ENCODE measurements around the gene MB. TPM values are rescaled to one million over a fixed set of nuclear protein-coding genes. Genes with fewer than 3 reads are reported as not detected.

MB gene
- total RNA-seq, 1 experiment from 2014 or later, result not detected

DNA sequence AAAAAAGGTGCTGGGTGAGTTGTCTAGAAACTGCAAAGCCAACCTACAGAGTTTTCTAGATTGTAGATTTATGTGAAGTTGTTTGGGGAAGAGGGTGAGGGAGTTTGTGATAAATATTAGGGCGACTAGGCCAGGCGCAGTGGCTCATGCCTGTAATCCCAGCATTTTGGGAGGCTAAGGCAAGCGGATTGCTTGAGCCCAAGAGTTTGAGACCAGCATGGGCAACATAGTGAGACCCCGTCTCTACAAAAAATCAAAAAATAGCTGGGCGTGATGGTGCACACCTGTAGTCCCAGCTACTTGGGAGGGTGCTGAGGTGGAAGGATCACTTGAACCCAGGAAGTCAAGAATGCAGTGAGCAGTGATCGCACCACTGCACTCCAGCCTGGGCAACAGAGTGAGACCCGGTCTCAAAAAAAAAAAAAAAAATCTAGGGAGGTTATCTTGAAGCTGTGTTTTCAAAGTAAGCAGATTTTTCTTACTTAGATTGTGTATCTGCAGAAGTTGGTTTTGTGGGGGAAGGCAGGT, 32.0 kb upstream of the MB start:
- CTCF ChIA-PET, result interaction anchor here (0.6 to 2.2 kb wide), 5 partner anchors 18 to 410 kb away, joined by 3 to 6 read pairs (median 5); no protein-coding TSS in a partner anchor
- Mint-ChIP-seq H3K4me3 (ENCODE audit: low read depth, unreplicated experiment) (peak overlapping the region; percentile 97), H3K4me1 (ENCODE audit: low read depth, unreplicated experiment) (peaks cover 15% of the 10 kb centered on the region), H3K27ac (ENCODE audit: unreplicated experiment) (peak overlapping the region; percentile 100), H3K36me3 (ENCODE audit: insufficient read depth, unreplicated experiment) (peaks cover 17% of the 10 kb centered on the region), H3K27me3 (ENCODE audit: unreplicated experiment) (no peaks in the 10 kb centered on the region), H3K9me3 (ENCODE audit: low read depth, unreplicated experiment) (peaks cover 5% of the 10 kb centered on the region)
- TF ChIP-seq, protein P1, sequence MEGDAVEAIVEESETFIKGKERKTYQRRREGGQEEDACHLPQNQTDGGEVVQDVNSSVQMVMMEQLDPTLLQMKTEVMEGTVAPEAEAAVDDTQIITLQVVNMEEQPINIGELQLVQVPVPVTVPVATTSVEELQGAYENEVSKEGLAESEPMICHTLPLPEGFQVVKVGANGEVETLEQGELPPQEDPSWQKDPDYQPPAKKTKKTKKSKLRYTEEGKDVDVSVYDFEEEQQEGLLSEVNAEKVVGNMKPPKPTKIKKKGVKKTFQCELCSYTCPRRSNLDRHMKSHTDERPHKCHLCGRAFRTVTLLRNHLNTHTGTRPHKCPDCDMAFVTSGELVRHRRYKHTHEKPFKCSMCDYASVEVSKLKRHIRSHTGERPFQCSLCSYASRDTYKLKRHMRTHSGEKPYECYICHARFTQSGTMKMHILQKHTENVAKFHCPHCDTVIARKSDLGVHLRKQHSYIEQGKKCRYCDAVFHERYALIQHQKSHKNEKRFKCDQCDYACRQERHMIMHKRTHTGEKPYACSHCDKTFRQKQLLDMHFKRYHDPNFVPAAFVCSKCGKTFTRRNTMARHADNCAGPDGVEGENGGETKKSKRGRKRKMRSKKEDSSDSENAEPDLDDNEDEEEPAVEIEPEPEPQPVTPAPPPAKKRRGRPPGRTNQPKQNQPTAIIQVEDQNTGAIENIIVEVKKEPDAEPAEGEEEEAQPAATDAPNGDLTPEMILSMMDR (IDR thresholded peaks at IDR 0.05; ENCODE audit: unreplicated experiment), result no peak
- DNase-seq, result no peak
- intact Hi-C loops (cut with micrococcal nuclease; ENCODE audit: unreplicated experiment), result no loop called here
- no TSS peak for BruUV-seq (replicated peaks)

DNA sequence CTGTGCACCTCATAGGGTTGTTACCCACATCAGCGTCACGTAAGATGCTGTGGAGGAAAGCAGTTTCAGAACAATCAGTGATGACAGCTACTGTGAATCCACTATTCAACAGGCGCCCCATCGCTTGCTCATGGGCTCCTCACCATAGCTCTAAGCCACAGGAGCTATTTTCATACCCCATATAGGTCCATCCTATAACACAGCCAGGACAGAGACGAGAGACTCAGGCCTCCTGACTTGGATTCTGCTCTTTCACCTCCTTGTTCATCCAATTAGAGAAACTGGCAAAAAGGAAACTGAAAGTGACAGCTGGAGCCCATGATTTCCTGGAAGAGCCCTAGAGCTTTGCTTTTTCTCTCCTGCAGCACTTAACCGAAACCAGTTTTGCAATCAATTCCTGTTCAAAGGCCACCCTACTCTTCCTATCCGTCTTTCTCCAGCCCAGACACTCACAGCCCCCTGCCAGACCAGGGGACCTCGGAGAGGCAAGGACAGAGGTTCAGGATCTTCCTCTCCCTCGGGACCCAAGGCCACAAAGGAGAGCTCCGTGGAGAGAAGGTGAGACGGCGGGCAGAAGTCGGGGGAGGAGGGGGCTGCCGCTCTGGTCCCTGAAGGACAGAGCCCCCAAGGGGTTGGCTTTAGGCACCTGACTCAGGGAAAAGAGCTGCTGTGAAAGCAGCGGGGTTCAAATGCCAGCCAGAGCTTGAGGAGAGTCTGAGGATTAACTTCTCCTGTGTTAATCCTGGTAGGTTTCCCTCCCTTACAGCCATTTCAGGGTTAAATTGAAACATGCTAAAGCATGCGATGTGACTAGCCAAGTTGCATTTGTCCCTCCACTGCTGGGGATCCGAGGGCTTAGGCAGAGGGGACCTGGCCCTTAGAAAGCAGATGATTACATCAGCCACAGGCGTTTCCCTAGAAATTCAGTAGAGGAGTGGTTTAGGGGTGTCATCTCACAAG, 31.2 kb upstream of the MB start, which contains the start of gene APOL6:
Gene APOL6, plus strand, starts transcription at position 381 of the 960 bp plus-strand sequence. CDS start 7,980 bp downstream, outside the sequence.
- Mint-ChIP-seq H3K27me3 (ENCODE audit: unreplicated experiment) (no peaks in the 10 kb centered on the region), H3K27ac (ENCODE audit: unreplicated experiment) (peak within 1 kb of the TSS; percentile 100), H3K4me1 (ENCODE audit: low read depth, unreplicated experiment) (peaks cover 15% of the 10 kb centered on the region), H3K9me3 (ENCODE audit: low read depth, unreplicated experiment) (peaks cover 2% of the 10 kb centered on the region), H3K4me3 (ENCODE audit: low read depth, unreplicated experiment) (peak within 1 kb of the TSS; percentile 97), H3K36me3 (ENCODE audit: insufficient read depth, unreplicated experiment) (peaks cover 17% of the 10 kb centered on the region)
- CTCF ChIA-PET, result interaction anchor here (0.6 to 1.2 kb wide), 4 partner anchors 18 to 411 kb away, joined by 3 to 6 read pairs (median 5); no protein-coding TSS in a partner anchor
- intact Hi-C loops (cut with micrococcal nuclease; ENCODE audit: unreplicated experiment), result no loop called here
- TF ChIP-seq, protein P1 (IDR thresholded peaks at IDR 0.05; ENCODE audit: unreplicated experiment), result no peak
- BruUV-seq (replicated peaks), result TSS peak; percentile 73
- peak; percentile 37 for DNase-seq

DNA sequence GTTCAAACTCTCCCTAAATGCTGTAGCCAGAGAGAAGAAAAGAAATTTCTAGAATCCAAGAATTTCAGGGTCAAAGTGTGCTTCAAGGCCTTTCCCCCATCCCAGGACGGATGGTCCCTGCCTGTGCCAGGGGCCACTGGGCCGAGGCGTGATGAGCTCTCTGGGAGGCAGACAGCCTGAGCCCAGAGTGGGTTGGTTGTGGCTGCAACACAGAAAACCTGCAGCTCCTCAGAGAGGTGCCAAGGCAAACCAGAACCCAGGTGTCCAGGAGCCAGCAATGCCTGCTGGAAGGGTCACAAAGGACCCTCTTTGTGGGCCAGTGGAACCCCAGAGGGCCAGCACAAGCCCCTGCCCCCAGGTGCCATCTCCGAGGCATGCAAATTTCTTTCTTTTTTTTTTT, 28.5 kb upstream of the MB start:
- Mint-ChIP-seq H3K36me3 (ENCODE audit: insufficient read depth, unreplicated experiment) (peaks cover 17% of the 10 kb centered on the region), H3K4me1 (ENCODE audit: low read depth, unreplicated experiment) (peaks cover 15% of the 10 kb centered on the region), H3K9me3 (ENCODE audit: low read depth, unreplicated experiment) (no peaks in the 10 kb centered on the region), H3K4me3 (ENCODE audit: low read depth, unreplicated experiment) (no peak overlapping the region), H3K27me3 (ENCODE audit: unreplicated experiment) (no peaks in the 10 kb centered on the region), H3K27ac (ENCODE audit: unreplicated experiment) (no peak overlapping the region)
- CTCF ChIA-PET, result interaction anchor here (0.8 kb wide), 2 partner anchors 16 to 18 kb away, joined by 4 read pairs; no protein-coding TSS in a partner anchor
- no TSS peak for BruUV-seq (replicated peaks)
- DNase-seq, result no peak
- TF ChIP-seq, protein P1 (IDR thresholded peaks at IDR 0.05; ENCODE audit: unreplicated experiment), result no peak
- intact Hi-C loops (cut with micrococcal nuclease; ENCODE audit: unreplicated experiment), result no loop called here

DNA sequence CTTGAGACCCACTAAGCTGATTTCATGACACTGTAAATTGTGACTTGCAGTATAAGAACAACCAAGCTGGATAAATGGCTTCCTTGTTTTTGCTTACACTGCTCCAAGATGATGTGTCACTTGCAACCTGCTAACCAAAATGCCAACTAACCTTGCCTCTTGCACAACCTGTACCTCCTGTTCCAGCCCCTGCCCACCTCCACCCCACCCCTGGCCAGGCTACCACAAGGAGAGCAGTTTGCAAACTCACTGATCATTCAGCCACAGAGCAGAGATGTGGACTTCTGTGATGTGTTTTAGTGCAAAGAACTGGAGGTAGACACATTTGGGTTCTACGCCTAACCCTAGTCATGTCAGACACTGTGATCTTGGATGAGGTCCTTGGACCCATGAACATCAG, 26.9 kb upstream of the MB start:
- peaks cover 10% of the 10 kb centered on the region for H3K36me3 Mint-ChIP-seq (ENCODE audit: insufficient read depth, unreplicated experiment)
- H3K27ac Mint-ChIP-seq (ENCODE audit: unreplicated experiment), result no peak overlapping the region
- intact Hi-C loops (cut with micrococcal nuclease; ENCODE audit: unreplicated experiment), result no loop called here
- H3K4me1 Mint-ChIP-seq (ENCODE audit: low read depth, unreplicated experiment), result peaks cover 7% of the 10 kb centered on the region
- CTCF ChIA-PET, result interaction anchor here (0.6 kb wide), 1 partner anchor 166 kb away, joined by 3 read pairs; no protein-coding TSS in a partner anchor
- H3K9me3 Mint-ChIP-seq (ENCODE audit: low read depth, unreplicated experiment), result no peaks in the 10 kb centered on the region
- no peak for DNase-seq
- no peak overlapping the region for H3K4me3 Mint-ChIP-seq (ENCODE audit: low read depth, unreplicated experiment)
- no TSS peak for BruUV-seq (replicated peaks)
- H3K27me3 Mint-ChIP-seq (ENCODE audit: unreplicated experiment), result no peaks in the 10 kb centered on the region
- TF ChIP-seq, protein P1 (IDR thresholded peaks at IDR 0.05; ENCODE audit: unreplicated experiment), result no peak

Data from Calu3 (cell line).